Stimulated activated CD8-positive, alpha-beta memory T cell treated with anti-CD3 and anti-CD28 coated beads, Interleukin-7, amount 100 ng/mL, for 48 hours (primary cell): ENCODE measurements around the gene DNAJC15.
"Not testable (repeated sequence)": the region's sequence is repeated elsewhere in the genome, so short reads cannot be mapped to it uniquely, and the experiment has no call there.

Experiments
- DNase-seq, 2 donors: peaks; one replicate each; pipeline ENCODE4 v3.0.0-alpha.2; 2020; ENCODE audit warnings: low read depth in 1 of 2; ENCODE audit errors: extremely low read depth in 1 of 2

The DNAJC15 gene

DNA sequence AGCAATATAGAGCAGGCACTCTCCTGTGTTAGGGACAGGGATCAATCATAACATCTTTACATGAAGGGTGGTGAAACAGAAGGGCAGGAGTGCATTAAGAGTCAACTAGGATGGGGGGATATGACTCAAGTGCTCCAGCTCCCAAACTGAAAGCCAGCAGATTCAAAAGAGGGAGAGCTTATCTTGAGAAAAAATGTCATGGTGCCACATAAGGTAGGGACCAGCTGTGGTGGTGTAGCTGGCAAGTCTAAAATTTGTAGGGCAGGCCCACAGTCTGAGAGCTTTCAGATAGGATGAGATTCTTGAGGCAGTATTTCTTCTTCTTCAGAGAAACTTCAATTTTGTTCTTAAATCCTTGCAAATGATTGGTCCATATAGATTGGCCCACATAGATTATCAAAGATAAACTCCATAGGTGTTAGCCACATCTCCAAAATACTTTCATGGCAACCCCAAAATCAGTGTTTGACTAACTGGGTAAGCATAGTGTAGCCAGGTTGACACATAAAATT is 19.1 kb downstream of the DNAJC15 start:
- no peak for DNase-seq

DNA sequence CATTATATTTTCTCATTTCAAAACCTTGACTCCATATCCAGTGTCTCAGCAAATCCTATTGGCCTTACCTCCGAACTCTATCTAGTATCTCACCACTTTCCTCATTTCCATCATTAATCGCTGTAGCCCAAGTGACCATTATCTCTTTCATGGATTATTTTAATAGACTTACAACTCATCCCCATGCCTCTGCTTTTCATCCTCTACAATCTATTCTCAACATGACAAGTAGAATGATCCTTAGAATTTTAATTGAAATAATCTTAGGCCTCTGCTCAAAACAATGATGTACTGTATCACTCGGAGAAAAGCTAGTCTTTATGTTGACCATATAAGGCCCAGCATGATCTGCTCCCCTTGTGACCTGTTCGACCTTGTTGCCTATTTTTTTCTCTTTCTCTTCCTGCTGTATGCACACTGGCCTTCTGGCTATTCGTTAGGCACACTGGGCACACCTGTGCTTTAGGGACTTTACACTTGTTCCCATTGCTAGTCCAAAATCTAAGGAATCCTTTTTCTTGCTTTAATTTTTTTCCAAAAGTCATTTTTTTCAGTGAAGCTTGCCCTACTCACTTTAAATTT is 21.4 kb downstream of the DNAJC15 start:
- DNase-seq, result no peak

DNA sequence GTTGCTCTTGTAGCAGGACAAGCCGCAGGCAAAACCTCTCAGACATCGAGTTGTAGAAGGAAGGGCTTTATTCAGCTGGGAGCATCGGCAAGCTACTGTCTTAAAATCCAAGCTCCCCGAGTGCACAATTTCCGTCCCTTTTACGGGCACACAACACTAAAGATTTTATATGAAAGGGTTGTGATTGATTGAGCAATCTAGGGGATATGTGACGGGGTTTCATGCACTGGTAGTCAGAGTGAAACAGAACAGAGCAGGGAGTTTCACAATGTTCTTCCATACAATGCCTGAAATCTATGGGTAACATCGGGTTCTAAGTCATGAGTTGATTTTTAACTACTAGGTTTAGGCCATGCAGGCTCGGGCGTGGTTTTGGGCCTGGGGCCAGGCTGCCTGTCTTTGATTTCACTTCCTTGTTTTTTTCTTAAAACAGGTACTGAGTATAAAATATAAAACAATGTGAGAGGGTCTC is 22.0 kb downstream of the DNAJC15 start:
- DNase-seq, result peak in 1 of 2 donors; percentile 42

DNA sequence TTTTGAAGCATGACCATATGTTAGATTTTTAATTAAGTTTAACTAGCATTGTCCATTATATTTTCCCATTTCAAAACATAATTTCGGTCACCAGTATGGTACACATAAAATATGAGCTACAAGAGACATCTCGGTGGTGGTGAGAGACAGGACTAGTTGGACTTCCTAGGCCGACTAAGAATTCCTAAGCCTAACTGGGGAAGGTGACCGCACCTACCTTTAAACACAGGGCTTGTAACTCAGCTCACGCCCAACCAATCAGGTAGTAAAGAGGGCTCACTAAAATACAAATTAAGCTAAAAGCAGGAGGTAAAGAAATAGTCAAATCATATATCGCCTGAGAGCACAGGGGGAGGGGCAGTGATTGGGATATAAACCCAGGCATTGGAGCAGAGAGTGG is 22.9 kb downstream of the DNAJC15 start:
- DNase-seq, result no peak

DNA sequence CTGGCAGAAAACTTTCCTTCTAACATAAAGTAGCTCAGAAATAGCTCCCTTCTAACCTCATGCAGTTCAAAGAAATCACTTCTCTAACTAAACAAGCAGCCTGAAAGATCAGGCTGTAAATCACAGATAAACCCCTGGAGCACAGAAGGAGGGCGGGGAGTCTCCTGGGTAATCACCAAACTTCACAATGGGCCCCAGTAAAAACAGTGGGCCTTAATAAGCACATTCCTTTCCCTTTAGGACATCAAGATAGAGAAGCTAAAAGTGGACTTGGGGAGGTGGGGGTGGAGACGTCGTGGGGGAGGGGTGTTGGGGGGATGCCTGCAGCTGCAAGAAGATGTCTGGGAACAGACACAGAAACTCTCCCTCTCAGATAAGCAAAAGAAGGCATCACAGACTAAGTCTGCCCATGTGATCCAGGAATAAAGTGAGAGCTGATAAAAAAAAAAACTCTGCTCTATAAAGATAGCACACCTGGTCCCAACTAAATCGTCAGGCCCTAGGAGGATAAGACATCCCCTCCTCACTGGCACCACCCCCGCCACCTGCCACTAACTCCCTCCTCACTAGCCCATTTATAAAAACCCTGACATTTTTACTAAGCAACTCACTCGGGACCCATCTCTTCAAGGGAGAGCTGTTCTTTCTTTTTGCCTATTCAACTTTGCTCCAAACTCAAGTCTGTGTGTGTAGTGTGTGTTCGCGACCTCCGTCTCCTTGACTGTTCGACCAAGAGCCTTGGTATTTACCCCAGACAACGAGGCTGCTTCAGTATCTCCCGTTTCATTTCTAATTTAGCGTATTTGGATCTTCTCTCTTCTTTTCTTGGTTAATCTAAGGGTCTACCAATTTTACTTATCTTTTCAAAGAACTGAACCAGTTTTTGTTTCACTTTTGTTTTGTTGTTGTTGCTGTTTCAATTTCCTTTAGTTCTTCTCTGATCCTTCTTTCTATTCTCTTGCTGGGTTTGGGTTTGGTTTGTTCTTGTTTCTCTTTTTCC is 31.7 kb downstream of the DNAJC15 start:
- no peak for DNase-seq

DNA sequence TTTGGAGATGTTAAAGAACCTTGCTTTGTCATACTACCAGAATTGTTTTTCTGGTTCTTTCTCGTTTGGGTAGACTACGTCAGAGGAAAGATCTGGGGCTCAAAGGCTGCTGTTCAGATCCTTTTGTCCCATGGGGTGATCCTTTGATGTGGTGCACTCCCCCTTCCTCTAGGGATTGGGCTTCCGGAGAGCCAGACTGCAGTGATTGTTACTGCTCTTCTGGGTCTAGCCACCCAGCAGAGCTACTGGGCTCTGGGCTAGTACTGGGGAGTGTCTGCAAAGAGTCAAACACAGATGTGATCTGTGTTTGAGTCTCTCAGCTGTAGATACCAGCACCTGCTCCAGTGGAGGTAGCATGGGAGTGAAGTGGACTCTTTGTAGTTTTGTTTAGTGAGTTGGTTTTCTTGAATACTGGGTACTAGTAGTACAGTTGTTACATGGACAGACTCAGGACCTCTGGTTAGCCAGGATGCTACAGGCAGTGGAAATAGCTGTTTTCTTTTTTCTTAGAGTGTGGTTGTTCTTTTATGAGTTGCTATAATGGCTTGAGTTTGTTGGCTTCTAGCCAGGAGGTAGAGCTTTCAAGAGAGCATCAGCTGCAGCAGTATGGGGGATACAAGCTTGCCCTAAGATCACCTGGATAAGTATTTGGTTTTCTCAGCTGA is 34.4 kb downstream of the DNAJC15 start:
- no peak for DNase-seq

DNA sequence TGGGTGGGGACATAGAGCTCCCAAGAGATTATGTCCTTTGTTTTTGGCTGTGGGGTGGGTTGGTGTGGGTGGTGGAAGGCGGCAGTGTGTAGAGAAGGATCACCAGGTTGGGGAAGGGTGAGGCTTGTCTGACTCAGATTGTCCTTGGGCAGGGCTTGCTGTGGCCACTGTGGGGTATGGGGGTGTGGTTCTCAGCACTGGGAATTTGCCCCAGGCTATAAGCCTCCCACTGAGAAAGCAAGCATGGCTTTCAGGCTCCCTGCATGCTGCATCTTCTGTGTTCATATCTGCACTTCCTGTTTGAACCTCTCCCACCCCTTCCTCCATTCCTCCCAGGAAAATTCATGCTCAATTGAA is 34.9 kb downstream of the DNAJC15 start:
- DNase-seq, result peak in 1 of 2 donors; percentile 28

DNA sequence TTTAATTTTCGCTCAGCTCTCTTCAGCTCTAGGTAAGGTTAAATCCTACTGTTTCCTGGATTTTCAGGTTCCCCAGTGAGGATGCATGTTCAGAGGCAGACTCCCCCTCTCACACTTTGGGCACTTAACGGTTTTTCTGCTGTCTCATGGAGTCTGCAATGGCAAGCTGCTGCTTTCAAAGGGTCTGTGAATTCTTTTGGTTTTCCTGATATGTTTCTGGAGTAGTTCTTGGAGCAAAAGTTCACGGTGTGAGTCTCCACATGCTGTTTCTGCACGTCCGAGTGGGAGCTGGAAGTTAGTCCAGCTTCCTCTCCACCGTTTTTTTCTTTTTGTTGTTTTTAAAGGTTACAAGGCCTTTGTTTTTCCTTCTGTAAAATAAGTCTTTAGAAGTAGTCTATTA is 35.4 kb downstream of the DNAJC15 start:
- DNase-seq, result no peak

DNA sequence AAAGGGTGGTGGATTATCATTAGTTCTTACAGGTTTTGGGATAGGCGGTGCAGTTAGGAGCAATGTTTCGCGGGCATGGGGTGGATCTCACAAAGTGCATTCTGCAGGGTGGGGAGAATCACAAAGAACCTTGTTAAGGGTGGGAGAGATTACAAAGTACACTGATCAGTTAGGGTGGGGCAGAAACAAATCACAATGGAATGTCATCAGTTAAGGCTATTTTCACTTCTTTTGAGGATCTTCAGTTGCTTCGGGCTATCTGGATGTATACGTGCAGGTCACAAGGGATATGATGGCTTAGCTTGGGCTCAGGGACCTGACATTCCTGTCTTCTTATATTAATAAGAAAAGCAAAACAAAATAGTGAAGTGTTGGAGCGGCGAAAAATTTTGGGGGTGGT is 36.4 kb downstream of the DNAJC15 start:
- DNase-seq, result not testable (repeated sequence)

DNA sequence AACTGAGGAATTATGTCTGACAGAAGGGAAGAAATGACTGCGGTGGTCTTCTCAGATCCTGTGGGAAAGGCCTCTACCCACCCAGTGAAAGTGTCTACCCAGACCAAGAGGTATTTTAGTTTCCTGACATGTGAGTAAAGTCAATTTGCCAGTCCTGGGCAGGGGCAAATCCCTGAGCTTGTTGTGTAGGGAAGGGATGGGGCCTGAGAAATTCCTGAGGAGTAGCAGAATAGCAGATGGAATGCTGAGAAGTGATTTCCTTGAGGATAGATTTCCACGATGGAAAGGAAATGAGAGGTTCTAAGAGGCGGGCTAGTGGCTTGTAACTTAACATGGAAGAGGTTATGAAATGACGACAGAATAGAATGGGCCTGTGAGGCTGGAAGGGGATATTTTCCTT is 37.4 kb downstream of the DNAJC15 start:
- not testable (repeated sequence) for DNase-seq

DNA sequence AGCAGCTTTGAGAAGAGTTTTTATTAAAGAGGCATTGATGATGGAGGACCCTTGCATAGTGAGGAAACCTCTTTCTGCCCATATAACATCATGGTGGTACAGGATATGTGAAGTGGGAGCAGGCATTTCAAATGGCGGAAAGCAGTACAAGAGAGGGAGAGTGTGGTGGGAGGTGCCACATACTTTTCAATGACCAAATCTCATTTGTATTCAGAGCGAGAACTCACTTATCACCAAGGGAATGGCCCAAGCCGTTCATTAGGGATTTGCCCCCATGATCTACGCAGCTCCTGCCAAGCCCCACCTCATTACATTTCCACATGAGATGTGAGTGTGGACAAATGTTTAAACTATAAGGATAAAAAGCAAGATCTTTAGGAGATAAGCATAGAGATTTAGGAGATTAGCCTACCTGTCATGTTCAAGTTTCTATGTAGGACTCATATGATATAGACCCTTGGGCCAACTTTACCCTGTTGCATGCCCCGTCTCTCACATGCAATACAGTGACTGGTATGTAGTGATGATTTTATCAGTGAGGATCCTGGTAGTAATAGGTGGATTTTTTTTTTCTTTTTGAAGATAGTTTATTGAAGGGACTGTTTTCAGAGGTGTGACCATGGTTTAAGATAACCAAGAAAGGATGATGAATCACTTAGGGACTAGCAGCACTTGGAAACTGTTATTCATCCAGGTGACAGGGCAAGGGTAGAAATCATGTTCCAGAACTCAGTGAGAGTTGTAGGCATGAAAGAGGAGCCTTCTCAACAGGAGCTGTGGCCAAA is 38.3 kb downstream of the DNAJC15 start:
- DNase-seq, result no peak

DNA sequence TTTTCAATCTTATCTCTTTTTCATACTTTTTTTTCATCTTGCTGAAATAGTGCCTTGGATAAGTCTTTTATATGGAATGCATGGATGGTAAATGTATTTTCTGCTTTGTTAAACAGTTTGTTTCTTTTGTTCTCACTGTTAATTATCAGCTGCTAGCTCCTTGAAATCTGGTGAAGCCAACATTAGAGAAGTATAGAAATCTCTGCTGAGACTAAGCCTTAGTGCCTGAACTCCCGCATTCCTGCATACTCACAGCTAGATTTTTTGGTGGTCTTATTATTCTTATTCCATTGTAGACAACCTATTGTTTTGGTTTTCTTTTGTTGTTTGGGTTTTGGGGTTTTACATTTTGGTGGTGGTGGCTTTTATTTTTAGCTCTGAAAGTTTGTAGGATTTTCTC is 48.4 kb downstream of the DNAJC15 start:
- no peak for DNase-seq

DNA sequence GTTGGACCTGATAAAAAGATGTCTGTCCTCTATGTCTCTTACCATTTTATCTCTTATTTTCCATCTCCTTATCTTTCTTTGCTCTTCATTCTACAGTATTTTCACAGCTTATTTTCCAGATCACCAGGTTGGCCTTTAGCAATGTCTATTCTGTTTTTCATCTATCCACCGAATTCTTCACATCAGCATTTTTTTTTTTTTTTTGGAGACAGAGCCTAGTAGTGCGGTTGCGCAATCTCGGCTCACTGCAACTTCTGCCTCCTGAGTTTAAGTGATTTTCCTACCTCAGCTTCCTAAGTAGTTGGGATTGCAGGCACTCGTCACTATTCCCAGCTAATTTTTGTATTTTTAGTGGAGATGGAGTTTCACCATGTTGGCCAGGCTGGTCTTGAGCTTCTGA is 49.0 kb downstream of the DNAJC15 start:
- DNase-seq, result no peak

DNA sequence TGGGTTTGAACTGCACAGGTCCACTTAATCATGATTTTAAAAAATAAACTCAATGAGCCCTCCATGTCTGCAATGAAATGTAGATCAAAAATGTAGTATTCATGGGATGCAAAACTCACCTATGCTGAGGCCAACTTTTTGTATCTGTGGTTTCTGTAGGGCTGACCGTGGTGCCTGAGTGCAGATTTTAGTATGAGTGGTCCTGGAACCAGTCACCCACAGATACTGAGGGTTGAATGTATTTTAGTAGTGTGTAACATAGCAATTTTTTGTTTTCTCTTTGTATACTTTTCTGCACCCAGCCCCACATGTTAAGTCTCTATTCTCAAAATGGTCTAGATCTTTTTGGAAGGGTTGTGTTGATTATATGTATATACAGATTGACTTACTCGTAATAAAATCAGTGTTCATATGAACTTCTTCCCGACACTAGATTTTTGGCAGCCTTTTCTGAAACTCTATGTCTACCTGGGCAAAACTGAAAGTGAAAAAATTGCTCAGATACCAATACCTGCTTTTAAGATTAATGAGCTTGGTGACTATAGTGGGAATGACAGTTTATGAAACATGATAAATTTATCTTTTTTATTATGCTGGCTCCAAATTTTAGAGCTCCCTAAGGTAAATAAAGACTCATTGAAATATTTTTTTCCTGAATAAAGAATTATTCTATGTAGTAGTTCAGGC is 51.6 kb downstream of the DNAJC15 start:
- peak in 1 of 2 donors; percentile 5 for DNase-seq

DNA sequence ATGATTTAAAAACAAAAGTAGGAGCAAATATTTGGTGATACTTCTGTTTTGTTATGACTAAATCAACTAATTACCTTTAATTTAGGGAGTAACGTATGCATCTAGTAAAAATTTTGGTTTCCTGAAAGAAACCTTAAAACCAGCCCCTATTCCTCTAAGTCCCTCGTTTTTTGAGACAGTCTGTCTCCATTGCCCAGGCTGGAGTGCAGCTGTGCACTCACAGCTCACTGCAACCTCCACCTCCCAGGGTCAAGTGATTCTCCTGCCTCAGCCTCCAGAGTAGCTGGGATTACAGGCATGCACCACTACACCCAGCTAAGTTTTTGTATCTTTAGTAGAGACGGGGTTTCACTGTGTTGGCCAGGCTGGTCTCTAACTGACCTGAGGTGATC is 52.1 kb downstream of the DNAJC15 start:
- not testable (repeated sequence) for DNase-seq

DNA sequence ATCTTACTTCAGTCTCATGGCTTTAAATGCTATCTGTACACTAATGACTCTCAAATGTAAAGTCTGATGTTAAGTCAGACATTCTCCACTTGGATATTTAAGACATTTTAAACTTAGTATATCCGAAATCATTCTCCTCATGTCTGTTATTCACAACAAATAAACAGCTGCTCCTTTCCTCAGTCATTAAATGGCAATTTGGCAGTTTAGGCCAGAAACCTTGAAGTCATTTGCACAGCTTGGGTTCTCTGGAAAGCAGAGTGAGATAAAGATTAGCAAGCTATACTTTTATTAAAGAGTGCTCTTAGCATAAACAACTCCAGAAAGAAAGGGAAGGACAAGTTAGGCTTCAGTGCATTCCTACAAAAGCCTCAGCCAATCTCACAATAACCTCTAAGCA is 53.7 kb downstream of the DNAJC15 start:
- DNase-seq, result no peak

DNA sequence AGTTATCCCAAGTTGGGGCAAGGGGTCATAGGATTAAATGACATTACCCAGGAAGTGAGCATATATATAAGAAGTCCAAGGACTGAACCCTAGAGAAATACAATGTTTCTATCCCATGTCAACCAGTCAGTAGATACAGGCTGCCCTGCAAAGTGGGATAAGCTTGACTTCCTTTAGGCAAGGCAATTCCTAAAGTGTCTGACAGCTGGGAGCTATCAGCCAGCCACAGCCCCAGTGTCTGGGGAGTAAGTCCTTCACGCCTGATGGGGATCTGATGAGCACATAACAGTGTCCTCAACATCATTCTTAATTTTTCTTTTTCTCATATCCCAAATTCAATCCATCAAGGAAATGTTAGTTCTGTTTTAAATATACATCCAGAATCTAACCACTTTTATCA is 54.1 kb downstream of the DNAJC15 start:
- no peak for DNase-seq

DNA sequence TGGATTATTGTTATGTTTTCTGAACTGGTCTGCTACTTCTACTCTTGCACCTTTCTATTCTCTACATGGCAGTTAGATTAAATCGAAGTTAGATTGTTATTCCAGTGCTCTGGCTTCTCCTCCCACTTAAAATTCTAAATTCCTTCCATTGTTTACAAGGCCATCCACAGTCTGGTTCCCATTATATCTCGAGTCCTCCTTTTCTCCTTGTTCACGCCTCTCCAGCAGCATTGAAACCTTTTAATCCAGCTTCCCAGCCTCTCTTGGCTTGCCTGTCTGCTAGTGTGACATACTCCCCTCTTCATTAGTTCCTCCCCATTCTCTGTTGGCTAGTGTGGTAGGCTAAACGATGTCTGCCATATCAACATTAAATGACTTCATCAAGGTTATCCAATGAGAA is 54.5 kb downstream of the DNAJC15 start:
- no peak for DNase-seq

DNA sequence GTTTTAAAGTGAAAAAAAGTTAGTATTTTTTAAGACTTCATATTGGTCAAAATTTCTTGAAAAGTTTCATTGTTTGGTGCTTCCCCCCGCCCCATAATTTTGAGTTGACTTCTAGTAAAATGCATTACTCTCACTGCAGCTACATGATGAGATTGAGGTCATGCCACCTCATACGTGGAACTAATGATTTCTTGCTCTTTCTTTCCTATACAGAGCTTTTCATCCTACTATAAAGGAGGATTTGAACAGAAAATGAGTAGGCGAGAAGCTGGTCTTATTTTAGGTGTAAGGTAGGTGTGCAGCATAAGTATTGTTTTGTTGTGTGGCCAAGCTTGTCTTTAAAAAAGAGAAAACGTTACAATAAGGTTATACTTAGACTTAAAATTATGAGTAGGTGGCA is 55.0 kb downstream of the DNAJC15 start:
- DNase-seq, result no peak

DNA sequence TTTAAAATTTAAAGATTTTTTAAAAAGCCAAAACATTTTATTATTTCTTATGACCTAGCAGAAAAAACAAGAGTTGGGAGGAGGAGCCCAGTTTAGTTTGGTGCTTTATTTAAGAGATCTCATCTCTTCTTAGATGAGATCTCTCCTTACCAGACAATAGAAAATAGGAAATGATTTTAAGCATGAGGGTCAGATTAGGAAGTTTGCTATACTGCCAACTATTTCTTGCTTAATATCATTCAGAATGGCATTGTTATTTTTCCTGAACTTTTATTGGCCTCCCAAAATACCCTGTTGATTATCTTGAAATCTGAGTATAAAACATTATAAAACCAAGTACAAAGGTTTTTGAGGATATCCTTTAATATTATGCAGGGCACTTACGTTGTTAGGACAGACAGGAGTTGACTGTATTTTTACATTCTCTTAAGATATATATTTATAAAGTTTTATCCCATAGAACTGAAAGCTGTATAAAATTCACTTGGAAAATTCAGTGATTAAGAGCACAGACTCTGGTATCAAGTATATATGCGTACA is 56.1 kb downstream of the DNAJC15 start:
- no peak for DNase-seq
